Measurements from ENCODE around the gene SLC4A5.

GRCh38 chr2:74387346-74387745 is 44.1 kb upstream of the SLC4A5 start:
- TF ChIP-seq SIRT6 (IDR thresholded peaks at IDR 0.05; ENCODE audit: low read length) (no peak), POLR2AphosphoS5 (IDR thresholded peaks at IDR 0.05; ENCODE audit: low read depth, low read length) (no peak), CTCF (IDR thresholded peaks at IDR 0.05; ENCODE audit: control extremely low read depth in 1 of 3, insufficient read depth in 1 of 3, low read depth in 1 of 3, low read length in 3 of 3) (no peak), EP300 (IDR thresholded peaks at IDR 0.05; ENCODE audit: borderline replicate concordance in 1 of 2, low read depth in 2 of 2, low read length in 2 of 2) (no peak), TAF1 (IDR thresholded peaks at IDR 0.05; ENCODE audit: low read depth, low read length) (no peak), CHD2 (IDR thresholded peaks at IDR 0.05; ENCODE audit: low read length) (no peak), POLR2A (IDR thresholded peaks at IDR 0.05; ENCODE audit: control extremely low read depth in 1 of 2, low read depth in 2 of 2, low read length in 2 of 2) (no peak)

All from H1 (cell line).